Midbrain (tissue), 1 donor: Measurements from ENCODE around the gene ZP1.

Experiments
- DNase-seq: peaks from one replicate; lab custom pipeline; 2025; lab: John Stamatoyannopoulos, UW

The ZP1 gene

GRCh38 chr11:60859616-60860250 lies 7.6 kb upstream of the ZP1 start:
- DNase-seq, result peak; percentile 73

- no peak for DNase-seq
Observed at GRCh38 chr11:60860943-60861342, 6.4 kb upstream of the ZP1 start.

DNA sequence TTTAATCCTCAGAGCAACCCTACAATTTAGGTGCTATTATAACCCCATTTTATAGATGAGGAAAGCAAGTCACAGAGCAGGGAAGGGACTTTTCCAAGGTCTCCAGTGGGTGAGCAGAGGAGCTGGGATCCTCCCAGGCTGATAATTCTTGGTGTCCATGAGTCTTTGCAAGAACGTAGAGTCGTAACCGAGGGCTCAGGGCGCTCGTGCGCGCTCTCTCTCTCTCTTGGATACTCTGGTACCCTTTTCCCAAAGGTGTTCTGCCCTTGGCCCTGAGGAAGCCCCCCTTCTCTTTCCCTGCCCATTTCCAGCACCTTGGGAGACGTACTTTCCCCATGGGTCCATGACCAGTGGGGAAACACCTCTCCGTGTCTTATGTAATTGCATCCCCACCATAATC lies 5.2 kb upstream of the ZP1 start:
- DNase-seq, result no peak

DNA sequence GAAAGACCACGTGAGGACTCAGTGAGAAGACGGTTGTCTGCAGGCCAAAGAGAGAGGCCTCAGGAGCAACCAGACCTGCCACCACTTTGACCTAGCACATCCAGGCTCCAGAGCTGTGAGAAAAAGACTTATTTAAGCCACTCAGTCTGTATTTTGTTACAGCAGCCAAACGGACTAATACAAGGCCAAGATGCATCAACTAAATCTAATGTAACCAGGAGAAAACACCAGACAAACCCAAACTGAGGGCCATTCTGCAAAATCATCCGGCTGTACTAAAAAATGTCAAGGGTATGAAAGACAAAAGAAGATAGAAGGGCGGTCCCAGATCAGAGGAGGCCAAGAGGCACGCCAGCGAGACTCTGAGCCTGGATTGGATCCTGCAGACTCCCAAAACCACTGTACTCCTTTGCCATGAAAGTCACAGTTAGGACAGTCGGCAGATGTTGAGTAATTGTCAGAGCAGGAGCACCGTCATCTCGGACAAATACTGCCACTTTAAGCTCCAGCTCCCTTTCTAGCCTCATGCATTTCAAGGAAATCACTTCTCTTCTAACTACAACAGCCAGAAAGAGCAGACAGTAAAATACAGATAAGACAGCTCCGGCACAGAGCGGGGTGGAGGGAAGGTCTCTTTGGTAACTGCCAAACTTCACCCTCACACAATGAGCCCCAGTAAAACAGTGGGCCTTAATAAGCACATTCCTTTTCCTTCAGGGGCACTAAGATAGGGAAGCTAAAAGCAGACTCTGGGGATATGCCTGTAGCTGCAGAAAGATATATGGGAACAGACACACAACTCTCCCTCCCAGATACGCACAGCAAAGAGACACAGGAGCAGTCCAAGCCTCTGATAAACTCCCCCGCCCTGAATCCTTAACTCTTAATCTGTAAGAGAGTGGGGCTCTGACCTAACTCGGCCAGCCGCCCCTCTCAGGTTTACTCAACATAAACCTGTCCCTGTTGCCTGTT lies 3.5 kb upstream of the ZP1 start:
- no peak for DNase-seq

DNA sequence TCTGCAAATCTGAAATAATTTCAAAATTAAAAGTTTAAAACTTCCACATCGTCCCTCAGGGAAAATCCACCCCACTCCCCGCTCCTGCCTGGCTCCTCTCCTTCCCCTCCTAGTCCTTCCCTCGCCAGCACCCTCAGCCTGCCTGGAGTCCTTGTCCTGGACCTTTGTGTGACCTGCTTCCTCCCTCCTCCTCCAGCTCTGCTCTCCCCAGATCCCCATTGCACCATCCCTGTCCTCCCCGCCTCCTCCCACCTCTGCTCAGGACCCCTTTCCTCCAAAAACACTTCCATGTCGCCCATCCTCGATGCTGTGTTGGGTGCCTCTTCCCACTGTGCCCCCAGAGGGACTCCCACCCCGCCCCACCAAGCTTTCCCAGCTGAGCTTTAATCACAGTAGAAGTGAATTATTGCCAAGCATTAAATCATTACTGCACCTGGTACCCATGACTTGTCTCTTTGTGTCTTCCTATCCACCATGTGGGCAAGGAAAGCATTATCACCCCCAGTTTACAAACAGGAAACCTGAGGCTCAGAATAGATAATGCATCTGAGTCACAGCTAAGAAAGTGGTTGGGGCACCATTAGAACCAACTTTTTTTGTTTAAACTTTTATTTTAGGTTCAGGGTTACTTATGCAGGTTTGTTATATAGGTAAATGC lies 2.4 kb upstream of the ZP1 start:
- no peak for DNase-seq

DNA sequence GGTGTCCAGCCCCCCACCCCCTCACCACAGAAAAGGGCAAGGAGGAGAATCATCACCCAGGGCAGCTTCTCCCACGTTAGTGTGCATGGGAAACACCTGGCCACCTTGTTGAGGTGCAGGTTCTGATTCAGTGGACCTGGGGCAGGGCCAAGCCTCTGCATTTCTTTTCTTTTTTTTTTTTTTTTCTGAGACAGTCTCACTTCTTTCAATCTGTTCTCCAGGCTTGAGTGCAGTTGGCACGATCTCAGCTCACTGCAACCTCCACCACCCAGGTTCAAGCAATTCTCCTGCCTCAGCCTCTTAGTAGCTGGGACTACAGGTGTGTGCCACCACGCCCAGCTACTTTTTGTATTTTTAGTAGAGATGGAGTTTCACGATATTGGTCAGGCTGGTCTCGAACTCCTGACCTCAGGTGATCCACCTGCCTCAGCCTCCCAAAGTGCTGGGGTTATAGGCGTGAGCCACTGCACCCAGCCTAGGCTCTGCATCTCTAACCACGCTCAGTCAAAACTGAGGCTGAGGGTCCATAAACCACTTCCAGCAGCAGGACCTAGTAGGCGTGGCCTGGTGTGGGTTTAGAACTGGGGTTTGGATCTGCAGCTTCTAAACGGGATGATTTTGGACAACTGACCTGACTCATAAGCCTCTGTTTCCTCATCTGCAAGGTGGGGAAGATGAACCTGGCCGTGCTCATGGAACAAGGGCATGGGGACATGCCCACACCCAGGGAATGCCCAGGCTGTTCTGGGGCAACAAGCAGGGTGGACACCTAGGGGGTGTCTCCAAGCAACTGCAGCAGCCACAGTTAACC lies 734 bp downstream of the ZP1 start:
- DNase-seq, result no peak

DNA sequence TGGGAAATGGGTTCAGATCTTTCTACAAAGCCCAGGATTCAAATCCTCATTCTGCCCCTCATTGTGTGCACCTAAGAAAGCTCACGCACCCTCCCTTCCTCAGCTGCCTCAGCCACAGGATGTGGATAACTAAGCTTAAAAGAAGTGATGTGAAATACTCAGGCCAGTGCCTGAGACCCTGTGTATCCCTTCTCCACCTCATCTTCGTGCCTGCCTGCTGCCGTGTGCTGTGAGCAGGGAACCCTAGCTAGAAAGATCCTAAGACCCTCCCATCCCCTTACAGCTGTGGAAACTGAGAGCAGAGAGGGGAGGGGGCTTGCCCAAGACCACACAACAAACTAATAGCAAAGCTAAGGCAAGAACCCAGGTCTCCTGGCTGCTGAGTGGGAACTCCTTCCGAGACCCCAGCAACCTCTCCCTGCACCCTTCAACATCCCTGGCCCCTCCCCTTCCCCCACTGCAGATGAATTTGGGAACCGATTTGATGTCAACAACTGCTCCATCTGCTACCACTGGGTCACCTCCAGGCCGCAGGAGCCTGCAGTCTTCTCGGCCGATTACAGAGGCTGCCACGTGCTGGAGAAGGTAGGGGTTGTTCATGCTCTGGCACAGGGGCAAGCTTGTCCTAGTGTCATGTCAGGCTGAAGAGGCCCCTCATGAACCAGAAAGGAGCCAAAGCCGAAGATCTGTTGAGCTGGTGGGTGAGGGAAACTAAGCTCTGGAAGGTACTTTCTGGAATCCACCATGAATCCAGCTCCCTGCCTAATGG lies 1.5 kb downstream of the ZP1 start:
- no peak for DNase-seq

GRCh38 chr11:60869451-60869825 lies 2.1 kb downstream of the ZP1 start:
- no peak for DNase-seq

GRCh38 chr11:60870276-60870675 lies 2.9 kb downstream of the ZP1 start:
- no peak for DNase-seq

- DNase-seq, result no peak
Observed at GRCh38 chr11:60870733-60871377, 3.5 kb downstream of the ZP1 start.

GRCh38 chr11:60871378-60872061 lies 4.2 kb downstream of the ZP1 start:
- no peak for DNase-seq

DNA sequence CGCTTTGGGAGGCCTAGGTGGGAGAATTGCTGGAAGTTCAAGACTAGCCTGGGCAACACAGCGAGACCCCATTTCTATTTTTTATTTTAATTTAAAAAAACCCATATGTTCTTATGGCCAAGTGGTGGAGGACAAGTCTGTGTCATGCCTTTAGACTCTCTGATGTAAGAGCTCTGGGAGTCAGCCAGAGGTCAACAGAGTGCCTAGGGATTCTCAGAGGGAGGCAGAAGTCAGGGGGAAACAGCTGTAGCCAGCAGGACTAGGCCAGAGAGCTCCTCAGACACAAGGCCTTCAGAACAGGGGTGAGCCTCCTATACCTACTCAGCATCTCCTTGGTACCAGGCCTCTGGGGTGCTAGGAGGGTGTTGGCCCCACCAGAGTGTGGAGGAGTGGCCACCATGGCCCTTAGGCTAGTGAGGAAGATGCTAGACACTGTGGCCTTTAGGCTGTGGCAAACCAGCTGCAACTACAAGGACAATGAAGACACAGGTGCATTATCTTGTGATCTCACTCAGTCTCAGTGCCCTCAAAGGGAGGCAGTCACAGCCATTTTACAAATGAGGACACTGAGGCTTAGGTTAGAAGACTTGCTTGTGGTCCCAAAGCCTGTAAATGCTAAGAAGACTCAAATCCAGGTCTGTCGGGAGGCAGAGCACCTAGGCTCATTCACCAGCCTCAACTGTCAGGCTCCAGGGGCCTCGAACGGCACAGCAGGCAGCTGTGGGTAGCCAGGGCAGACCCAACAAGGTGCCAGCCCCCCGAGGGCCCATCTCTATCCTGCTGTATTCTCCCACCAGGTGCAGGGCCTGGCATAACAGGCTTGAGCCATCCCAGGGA lies 5.0 kb downstream of the ZP1 start:
- no peak for DNase-seq

- no peak for DNase-seq
Observed at GRCh38 chr11:60872961-60873524, 5.7 kb downstream of the ZP1 start.

DNA sequence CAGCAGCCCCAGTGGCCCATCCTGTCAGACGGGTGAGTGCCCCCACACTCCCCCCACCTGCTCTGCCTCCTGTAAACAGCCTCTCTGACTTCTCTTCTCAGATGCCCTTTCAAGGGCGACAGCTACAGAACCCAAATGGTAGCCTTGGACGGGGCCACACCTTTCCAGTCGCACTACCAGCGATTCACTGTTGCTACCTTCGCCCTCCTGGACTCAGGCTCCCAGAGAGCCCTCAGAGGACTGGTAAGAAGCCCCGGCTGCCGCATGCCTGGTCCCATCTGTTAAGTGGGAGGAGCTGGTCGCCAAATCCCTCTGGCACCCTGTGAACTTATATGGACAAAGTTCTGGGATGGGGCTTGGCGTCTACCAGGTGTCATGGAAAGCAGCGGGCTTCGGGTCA lies 6.2 kb downstream of the ZP1 start:
- DNase-seq, result no peak

- no peak for DNase-seq
Observed at GRCh38 chr11:60874421-60875365, 7.4 kb downstream of the ZP1 start.

- no peak for DNase-seq
Observed at GRCh38 chr11:60875366-60876167, 8.2 kb downstream of the ZP1 start.

DNA sequence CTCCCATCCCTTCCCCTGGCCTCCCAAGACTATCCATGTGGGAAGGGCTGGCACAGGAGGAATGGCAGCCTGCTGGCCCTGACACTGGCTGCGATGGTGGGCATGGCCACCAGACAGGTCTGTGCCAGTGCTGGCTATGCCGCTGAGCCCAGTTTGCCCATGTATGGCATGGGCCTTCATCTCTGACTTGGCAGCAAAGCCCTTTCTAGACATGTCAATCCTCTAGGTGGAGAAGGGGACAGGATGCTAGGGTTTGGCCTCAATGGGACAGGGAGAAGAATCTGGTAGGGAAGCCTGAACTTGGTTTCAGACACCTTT lies 8.8 kb downstream of the ZP1 start:
- no peak for DNase-seq
